GM19372 (cell line): ENCODE measurements around the gene KLK1.

Experiments used
- ATAC-seq: cut with Tn5 transposase; IDR thresholded peaks from one replicate; pipeline ENCODE4 v1.9.1; 2021; ENCODE audit warnings: mild to moderate bottlenecking, low read depth, moderate library complexity; ENCODE audit not compliant: unreplicated experiment

KLK1 gene

DNA sequence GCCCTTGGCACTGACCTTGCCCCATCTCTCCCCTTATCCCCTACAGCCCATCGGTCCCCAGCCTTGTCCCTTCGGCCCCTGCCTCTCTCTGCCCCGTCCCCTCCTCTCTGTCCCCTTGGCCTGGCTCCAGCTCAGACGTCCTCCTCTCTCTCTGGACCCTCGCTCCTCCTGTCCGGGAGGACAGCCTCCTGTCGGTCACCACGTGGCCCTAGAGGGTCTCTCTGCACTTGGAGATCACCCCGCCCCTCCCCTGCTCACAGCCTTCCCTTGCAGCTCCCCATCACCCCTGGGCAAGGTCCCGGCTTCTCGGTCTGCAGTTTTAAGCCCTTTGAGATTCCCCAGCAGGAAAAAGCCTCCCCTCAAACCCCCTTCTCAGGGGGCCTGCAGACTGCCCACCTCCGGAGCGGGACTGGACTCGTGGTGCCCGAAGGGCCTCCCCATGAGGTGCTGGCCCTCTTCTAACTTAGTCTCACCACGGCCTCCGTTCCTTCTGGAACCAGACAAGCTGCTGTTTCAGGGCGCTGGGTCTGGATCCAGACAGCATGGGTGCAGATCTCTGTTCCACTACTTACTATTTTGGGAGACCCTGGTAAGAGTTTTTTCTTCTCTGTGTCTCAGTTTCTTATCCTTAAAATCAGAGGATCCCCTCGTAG lies 13.1 kb upstream of the KLK1 start:
- ATAC-seq = no peak

DNA sequence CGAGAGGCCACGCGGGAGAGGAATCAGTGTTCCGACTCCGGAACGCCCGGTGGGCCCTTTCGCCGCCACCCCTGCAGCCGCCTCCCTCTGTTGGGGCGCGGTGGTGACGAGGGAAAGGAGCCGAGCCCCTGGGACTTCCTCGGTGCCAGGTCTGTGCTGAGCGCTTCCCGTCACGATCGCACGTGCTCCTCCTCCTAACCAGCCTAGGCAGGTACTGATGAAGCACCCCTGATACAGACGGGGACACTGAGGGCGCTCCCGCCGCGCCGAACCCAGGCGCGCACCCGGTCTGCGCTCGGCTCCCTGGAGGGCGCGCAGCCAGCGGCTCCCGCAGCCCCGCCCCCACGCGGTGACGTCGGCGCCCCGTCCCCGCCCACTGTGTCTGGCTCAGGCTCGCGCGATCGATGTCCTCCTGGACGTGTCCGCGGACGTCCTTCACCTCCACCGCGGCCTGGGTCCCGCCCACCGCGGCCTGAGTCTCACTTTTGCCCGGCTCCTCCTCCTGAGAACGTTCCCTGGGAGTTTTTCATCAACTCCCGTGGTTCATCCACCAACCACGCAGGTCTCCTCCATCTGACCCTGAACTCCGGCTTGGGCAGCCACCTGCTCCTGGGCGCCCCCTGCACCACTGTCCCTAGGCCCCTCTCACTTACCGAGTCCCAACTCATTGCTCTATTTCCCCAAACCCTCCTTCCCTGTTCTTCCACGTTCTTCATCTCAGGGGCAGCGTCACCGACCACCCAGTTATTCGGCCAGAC lies 12.4 kb upstream of the KLK1 start:
- peak; percentile 84 for ATAC-seq

DNA sequence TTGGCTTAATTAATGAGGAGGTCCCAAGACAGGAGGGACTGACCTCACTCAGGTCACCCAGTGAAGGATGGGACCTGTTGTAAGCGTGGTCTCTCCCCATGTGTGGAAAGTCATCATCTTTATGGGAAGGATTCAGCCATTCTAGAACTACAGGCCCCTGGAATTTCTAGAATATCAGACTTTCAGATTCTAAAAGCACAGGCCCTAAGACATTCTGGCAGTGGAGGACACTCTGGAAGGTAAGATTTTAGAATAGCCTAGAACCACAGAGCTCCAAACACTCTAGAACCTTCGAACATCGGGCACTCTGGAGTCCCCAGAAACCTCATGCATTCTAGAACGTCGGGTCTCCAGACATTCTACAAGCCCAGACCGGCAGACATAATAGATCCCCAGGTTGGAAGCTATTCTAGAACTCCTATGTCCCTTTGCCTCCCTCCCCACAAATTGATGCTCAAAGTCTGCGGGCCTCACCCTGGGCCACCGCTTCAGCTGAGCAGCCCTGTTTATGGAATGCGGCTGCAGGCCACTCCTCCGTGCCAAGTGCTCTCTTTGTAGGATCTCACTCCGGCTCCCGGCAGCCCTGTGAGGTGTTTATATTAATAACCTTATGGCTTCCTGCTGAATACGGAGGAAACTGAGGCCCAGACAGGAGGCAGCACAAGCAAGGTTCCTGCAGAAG lies 11.7 kb upstream of the KLK1 start:
- ATAC-seq = no peak

DNA sequence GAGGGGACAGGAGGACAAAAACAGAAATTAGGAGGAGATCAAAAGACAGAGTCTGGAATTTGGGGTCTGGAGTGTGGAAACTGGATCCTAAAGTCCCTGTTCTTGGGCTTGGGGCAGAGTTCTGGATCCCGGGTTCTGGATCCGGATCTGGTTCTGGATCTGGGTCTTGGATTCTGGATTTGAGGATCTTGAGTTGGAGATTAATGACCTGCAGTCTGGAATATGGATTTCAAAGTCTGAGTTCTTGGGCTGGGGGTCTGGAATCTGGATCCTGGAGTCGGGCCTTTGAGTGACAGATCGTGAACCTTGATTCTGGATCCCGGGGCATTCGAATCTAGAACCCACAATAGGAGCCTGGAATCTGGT lies 10.2 kb upstream of the KLK1 start:
- no peak for ATAC-seq

DNA sequence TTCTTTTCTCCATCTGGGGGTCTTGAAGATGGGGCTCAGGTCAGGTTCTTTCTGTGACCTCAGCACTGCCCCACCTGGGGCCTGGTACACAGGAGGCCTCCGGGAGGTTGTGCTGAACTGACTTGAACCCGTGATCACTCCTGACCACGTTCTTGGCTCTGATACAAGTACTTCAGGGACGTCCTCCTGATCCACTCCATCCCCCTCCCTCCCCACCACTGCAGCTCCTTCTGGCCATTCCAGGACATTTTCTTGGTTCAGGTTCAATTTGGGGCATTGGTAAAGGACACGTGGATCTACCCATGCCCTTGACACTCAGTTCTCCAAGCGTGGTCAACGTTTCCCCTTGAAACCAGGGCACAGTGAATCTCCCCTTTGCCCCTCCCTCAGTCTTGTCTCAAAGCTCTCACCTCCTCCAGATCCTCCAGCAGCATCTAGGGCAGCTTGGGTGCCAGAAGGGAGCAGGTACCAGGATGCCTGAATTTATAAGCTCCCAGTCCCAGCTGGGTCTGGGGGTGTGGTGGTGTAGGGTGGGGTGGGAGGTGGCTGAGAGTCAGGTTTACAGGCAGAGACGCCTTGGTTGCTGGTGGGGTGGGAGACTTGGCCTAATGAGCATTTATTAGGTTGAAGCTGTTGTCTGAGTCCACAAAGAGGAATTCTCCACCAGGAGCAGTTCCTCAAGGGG lies 9.7 kb upstream of the KLK1 start, which contains the start of gene KLK15:
Gene KLK15, minus strand, starts transcription at position 458 of the 685 bp plus-strand sequence. CDS start 2,082 bp downstream, outside the sequence.
- ATAC-seq = no peak

DNA sequence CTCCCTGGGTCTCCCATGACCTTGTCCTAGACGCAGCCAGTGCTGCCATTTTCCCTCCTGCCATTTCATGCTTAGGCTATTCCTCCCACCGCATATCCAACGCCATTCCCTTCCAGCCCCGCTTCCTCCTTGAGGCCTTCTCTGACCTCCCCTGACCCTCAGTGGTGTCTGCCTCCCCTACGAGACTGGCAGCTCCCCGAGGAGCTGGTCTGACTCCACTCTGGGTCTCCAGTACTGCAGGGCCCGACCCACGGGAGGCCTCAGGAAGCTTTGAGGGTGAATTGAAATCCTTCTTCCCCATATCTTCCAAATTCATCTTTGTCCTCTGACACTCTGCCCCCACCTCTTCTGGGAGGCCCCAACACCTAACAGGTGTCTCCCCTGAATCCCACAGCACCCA lies 9.1 kb upstream of the KLK1 start:
- ATAC-seq = no peak

DNA sequence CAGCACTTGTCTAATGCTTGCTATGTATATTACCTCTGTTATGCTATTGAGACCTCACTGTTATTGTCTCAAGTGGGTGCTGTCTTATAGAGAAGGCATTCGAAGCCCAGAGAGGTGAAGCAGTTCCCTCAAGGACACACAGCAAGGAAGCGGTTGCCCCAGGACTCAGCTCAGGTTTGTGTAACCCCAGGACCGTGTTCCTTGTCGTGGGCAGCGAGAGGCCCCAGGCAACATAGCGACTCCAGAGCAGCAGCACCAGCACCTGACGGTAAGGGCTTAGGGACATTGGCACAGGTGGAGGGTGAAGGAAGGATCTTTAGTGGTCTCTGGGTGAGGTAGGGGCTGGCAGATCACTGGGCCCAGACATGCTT lies 7.4 kb upstream of the KLK1 start:
- ATAC-seq = no peak

DNA sequence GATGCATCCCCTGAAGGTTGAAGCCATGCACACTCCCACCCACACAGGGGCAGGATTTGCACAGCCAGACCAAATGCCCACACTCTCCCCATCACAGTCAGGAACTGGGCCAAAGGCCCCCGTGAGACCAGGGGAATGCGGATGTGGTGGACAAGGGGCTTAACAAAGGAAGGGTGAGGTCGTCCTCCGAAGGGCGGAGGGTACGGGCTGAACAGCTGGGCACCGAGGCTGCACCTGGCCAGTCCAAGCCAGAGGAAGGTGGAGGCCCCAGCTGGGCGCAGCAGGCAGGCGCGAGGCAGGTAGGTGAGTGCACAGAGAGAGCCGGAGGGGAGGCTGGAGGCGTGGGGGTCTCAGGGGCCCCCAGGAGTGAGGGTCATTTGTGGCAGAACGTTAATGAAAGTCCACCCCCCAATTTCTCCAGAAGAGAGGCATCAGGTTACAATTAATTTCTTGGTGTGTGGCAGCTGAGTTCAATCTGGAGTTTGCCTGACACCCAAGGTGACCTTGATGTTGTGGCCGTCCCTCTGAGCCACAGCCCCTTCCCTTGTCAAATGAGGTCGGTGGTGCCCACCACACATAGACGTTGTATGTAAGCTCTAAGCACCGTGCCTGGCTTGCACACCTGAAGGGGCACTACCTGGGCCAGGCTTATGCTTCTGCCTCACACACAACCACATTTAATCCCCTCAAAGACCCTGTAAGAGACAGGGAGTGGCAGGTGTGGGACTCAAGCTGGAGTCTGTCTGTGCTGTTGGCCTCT lies 6.9 kb upstream of the KLK1 start:
- ATAC-seq = no peak

DNA sequence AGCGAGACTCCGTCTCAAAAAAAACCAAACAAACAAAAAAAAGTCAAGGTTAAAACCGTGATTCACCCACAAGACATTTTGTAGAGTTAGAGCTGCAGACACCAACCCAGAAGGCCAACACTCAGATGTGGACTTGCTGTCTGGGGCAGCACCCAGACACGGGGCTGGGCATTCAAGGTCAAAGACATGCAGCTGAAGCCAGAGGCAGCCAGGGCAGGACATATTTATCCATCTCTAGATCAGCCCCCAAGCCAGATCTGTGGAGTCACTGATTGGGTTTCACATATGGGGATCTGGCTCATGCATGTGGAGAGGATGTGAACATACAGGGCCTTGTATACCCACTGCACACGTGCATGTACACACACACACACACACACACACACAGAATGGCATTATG lies 6.2 kb upstream of the KLK1 start:
- ATAC-seq = no peak

DNA sequence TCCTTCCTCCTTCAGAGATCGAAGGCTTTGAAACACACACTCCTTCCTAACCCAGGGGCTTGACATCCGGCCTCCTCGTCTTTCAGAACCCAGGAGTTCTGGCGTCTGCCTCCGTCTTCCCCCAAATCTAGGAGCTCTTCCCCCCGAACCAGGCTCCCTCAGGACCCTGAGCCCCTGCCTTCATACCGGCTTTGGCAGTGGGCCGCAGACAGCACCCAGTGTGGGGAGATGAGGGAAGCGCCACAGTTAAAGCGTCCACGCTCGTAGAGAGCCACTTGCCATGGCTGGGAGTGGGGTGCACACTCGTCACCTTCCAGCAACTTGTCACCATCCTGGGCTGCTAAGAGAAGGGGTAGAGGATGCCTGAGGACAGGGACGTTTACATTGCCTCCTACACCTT lies 3.9 kb upstream of the KLK1 start:
- no peak for ATAC-seq

DNA sequence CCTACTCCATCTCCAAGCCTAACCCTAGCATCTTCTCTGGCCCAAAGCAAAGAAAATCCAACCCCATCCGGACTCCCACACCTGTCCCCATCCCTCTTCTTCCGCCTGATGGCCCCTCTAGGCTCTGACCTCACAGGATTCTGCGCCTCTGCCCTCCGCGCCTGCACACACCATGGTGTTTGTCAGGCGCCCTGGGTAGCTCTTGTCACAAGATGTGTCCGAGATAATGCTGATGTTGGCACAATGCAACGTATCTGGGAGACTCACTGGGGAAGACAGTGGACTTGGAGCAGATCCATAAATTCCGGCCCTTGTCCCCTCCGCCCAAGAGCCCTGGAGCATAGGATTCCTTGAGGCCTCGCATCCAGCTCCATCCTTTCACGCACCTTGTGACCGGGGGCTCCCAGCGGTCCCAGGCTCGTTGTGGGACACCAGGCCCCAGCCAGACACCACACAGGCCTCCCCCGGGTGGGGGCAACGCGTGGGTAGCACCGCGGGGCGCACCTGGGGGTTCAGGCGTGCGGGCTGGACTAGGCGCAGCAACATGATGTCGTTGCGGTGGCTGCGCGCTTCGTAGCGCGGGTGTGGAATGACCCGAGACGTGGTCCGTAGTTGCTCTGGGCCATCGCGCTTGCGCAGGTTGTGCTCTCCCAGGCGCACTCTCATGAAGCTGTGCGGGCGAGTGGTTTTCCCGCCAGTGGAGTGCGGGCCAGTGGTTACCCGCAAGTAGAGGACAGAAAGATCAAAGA lies 3.1 kb upstream of the KLK1 start:
- ATAC-seq = no peak

DNA sequence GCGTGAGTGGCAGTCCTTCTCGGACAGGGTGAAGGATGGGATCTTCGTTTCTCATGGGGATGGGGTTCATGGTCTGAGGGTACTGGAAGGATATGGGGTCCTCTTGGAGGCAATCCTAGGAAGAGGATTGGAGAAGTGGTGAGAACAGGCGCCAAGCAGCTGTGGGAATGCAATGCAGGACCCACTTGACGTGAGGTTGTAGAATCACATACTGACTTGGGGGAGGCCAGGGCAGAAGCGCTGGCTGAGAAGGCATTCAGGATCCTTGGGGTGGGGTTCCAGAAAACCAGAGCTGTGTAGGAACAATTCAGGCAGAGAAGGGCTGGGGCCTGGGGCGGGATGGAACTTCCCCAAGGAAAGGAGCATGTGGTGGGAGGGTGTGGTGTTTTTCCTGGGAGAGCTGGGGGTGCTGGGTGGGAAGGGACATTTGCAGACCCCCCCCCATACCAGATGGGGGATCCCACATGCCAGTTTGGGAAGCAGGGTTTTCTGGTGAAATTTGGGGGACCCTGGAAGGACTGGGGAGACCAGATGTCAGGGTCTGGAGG lies 852 bp downstream of the KLK1 start:
- no peak for ATAC-seq

DNA sequence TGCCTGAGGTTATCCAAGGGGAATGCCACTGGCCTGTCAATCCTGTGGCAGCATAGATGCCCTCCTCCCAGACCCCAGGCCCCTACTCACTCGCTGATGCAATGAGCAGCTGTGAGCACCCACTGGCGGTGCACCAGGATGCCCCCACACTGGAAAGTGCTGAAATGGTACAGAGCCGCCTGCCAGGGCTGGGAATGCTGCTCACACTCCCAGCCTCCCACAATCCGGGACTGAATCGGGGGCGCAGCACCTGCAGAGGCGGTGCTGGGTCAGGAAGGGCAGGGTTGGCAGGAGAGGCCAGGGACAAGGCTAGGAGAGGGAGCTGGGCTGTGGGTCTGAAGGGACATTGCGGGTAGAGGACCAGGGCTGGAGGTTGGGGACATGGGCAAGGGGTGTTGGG lies 2.0 kb downstream of the KLK1 start:
- no peak for ATAC-seq

DNA sequence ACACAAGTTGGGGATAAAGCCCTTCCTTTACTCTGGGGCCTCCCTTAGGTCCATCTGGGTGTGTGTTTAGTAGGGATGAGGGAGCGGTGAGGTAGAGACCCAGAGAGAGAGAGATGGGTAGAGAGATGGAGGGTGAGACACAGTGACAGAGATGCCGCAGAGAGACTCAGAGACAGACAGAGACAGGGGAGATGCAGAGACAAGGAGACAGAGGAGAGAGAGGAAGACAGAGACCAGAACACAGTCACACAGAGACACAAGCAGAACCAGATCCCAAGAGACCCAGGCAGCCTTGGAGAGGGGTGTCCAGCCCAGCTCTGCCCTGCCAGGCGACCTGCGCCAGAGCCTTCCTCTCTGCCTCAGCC lies 2.4 kb downstream of the KLK1 start:
- ATAC-seq = no peak

DNA sequence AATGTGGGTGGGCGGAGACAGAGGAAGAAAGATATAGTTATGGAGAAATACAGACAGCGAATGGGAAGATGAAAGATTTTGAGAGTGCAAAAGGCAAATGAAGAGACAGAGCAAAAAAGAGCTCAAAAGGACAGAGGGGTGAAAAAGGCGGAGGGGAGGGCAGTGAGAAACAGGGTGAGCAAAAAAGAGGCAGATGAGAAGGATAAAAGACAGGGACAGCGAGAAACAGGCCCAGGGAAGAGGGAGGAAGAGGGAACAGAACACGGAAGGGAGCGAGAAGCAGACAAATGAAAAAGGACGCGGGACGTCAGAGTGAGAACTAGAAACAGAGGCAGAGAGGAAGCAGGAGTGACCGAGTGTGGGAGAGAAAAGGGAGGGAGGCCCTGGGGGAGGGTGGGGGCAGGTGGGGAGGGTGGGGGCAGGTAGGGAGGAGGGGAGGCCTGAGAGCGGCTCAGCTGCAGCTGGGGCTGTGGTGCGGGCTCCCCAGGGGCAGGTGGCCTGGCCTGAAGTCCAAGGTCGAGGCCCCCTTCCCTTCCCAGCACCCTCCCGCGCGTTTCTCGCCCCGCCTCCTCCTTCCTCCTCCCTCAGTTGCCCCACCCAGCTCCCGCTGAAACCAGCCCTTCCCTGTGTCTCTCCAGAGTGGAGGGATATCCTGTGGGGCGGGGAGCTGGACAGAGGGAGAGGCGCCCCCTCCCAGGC lies 2.9 kb downstream of the KLK1 start:
- ATAC-seq = no peak

DNA sequence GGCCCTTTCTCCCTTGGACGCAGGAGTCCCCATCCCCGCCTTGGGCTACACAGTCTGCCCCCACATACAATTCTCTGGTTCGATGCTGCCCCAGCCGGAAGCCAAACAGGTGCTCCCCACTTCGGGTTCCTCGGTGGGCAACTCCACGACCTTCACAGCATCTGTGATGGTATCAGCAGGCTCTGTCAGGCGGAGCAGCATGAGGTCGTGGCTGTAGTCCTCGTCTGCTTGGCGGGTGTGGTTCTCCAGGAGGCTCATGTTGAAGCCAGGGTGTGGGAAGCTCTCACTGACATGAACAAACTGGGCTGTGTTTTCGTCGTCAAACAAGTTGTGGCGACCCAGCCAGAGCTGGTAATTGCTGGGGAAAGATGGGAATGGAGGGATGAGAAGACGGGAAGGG lies 3.5 kb downstream of the KLK1 start:
- no peak for ATAC-seq

DNA sequence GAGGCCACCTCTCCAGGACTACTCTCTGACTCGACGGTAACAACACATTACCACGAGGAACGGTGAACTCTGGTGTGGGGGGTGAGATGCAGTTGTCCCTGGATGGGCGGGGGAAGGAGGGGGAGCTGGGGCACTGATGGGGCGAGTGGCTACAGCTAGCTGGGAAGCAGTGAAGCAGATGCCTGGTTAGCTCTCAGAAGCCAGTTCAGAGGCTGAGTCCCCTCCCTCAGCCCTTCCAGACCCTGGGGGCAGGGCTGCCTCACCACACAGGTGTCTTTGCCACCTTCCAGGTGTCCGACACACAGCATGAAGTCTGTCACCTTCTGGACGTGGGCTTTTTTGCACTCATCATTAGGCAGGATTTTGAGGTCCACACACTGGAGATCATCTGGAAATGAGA lies 4.0 kb downstream of the KLK1 start:
- ATAC-seq = no peak

DNA sequence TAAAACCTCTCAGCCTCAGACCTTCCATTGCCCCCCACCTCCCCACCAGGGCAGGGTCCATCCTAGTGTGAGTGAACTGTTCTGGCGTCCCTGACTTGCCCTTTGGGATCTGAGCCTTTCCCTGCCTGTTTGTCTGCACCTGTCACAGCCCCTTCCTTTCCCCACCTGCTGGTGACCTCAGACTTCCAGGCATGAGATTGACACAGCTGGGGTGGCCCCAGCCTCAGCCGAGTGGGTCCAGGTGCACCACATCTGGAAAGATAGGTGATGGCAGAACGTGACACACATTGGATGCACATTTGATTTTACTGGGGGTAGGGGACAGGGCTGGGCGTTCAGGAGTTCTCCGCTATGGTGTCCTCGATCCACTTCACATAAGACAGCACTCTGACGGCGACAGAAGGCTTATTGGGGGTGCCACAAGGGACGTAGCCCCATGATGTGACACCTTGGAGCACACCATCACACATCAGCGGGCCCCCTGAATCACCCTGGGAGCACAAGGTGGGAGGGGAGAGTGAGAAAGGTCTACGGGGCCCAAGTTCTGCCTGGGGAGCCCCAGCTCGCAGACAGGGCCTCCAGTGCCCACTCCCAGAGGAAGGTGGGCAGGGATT lies 4.6 kb downstream of the KLK1 start:
- ATAC-seq = no peak
